H7 (cell line): ENCODE measurements around the gene SRF. TPM values are rescaled to one million over a fixed set of nuclear protein-coding genes. Genes with fewer than 3 reads are reported as not detected.

Experiments
- DNase-seq: peaks from one replicate; pipeline ENCODE4 v3.0.0; 2012
- H3K27me3 ChIP-seq: 2 replicates; pipeline ENCODE4 v1.6.0; 2011; ENCODE audit warnings: mild to moderate bottlenecking, low read length; ENCODE audit not compliant: control insufficient read depth, insufficient read depth
- H3K36me3 ChIP-seq: replicated peaks from 2 replicates; pipeline ENCODE4 v1.5.1; 2011; ENCODE audit warnings: low read length; ENCODE audit not compliant: control insufficient read depth, insufficient read depth
- H3K4me3 ChIP-seq: 2 replicates; pipeline ENCODE4 v1.5.1; 2011; ENCODE audit warnings: low read depth, mild to moderate bottlenecking, control low read depth, low read length, moderate library complexity; ENCODE audit not compliant: insufficient read depth
- total RNA-seq: library from RNA; depleted of rRNA; stranded (reverse); fragments of >200 nt; shearing (Covaris generic); gene quantifications from 2 replicates; pipeline ENCODE4 v1.2.3, GENCODE V29; 2014

The SRF gene
- total RNA-seq, 1 experiment from 2014 or later, result 48.3 TPM

GRCh38 chr6:43141644-43142043 is 29.4 kb upstream of the SRF start:
- Histone ChIP-seq H3K36me3 (peaks cover 13% of the 10 kb centered on the region), H3K27me3 (no peaks in the 10 kb centered on the region), H3K4me3 (no peak overlapping the region)
- DNase-seq, result no peak

- DNase-seq, result no peak
- Histone ChIP-seq H3K4me3 (no peak overlapping the region), H3K27me3 (no peaks in the 10 kb centered on the region), H3K36me3 (peaks cover 18% of the 10 kb centered on the region)
Measured at GRCh38 chr6:43142101-43142500, 29.0 kb upstream of the SRF start.

- Histone ChIP-seq H3K36me3 (peaks cover 24% of the 10 kb centered on the region), H3K4me3 (no peak overlapping the region), H3K27me3 (no peaks in the 10 kb centered on the region)
- DNase-seq, result peak; percentile 99
Measured at GRCh38 chr6:43143235-43144128, 27.6 kb upstream of the SRF start.

- H3K36me3 ChIP-seq, result peaks cover 22% of the 10 kb centered on the region
- peak; percentile 51 for DNase-seq
- H3K4me3 ChIP-seq, result no peak overlapping the region
- H3K27me3 ChIP-seq, result no peaks in the 10 kb centered on the region
Measured at GRCh38 chr6:43144879-43145278, 26.2 kb upstream of the SRF start.

GRCh38 chr6:43146261-43146660 is 24.8 kb upstream of the SRF start:
- Histone ChIP-seq H3K4me3 (no peak overlapping the region), H3K36me3 (peaks cover 22% of the 10 kb centered on the region), H3K27me3 (no peaks in the 10 kb centered on the region)
- DNase-seq, result no peak

- no peak for DNase-seq
- no peaks in the 10 kb centered on the region for H3K27me3 ChIP-seq
- H3K4me3 ChIP-seq, result no peak overlapping the region
- H3K36me3 ChIP-seq, result peaks cover 21% of the 10 kb centered on the region
Measured at GRCh38 chr6:43146709-43147688, 24.1 kb upstream of the SRF start.

- no peak for DNase-seq
- Histone ChIP-seq H3K4me3 (no peak overlapping the region), H3K36me3 (peaks cover 20% of the 10 kb centered on the region), H3K27me3 (no peaks in the 10 kb centered on the region)
Measured at GRCh38 chr6:43147691-43148477, 23.2 kb upstream of the SRF start.

- no peak for DNase-seq
- Histone ChIP-seq H3K36me3 (peaks cover 18% of the 10 kb centered on the region), H3K4me3 (no peak overlapping the region)
Measured at GRCh38 chr6:43149265-43149664, 21.8 kb upstream of the SRF start.

GRCh38 chr6:43150051-43150751 is 20.9 kb upstream of the SRF start:
- Histone ChIP-seq H3K4me3 (no peak overlapping the region), H3K27me3 (no peaks in the 10 kb centered on the region), H3K36me3 (peaks cover 17% of the 10 kb centered on the region)
- DNase-seq, result no peak

More at GRCh38 chr6:43149265-43149664, 21.8 kb upstream of the SRF start:
- no peaks in the 10 kb centered on the region for H3K27me3 ChIP-seq

GRCh38 chr6:43159599-43159998 is 11.5 kb upstream of the SRF start:
- Histone ChIP-seq H3K4me3 (no peak overlapping the region), H3K27me3 (no peaks in the 10 kb centered on the region), H3K36me3 (peaks cover 5% of the 10 kb centered on the region)
- no peak for DNase-seq

- no peak for DNase-seq
- no peak overlapping the region for H3K4me3 ChIP-seq
- peaks cover 3% of the 10 kb centered on the region for H3K36me3 ChIP-seq
- no peaks in the 10 kb centered on the region for H3K27me3 ChIP-seq
Measured at GRCh38 chr6:43163899-43164298, 7.2 kb upstream of the SRF start.

- peak; percentile 81 for DNase-seq
- Histone ChIP-seq H3K27me3 (peaks cover 3% of the 10 kb centered on the region; the same call in 1 of the 2 replicates), H3K36me3 (peaks cover 3% of the 10 kb centered on the region), H3K4me3 (peak overlapping the region; percentile 65)
Measured at GRCh38 chr6:43170417-43170930, 595 bp upstream of the SRF start.

GRCh38 chr6:43171707-43172103 is 636 bp downstream of the SRF start:
- H3K4me3 ChIP-seq, result peak overlapping the region; percentile 84
- H3K36me3 ChIP-seq, result peaks cover 14% of the 10 kb centered on the region
- peaks cover 3% of the 10 kb centered on the region; the same call in 1 of the 2 replicates for H3K27me3 ChIP-seq
- DNase-seq, result peak; percentile 68
